GM12878 (cell line): ENCODE data around the gene TIRAP. TPM values are rescaled to one million over a fixed set of nuclear protein-coding genes. Genes with fewer than 3 reads are reported as not detected.
A peak's percentile ranks its signal among the peaks of the same experiment; 100 is the strongest.

Source experiments
- ATF3 ChIP-seq: IDR thresholded peaks from 2 replicates; pipeline ENCODE4 v1.6.1; 2011; ENCODE audit warnings: low read depth, mild to moderate bottlenecking, low read length, moderate library complexity, borderline replicate concordance; ENCODE audit errors: extremely low read depth
- BCL11A ChIP-seq: IDR thresholded peaks from 2 replicates; pipeline ENCODE4 v1.6.1; 2011; ENCODE audit warnings: low read depth, low read length
- CBX3 ChIP-seq: fragments of 200-600 bp; sonication (generic); IDR thresholded peaks from 2 replicates; pipeline ENCODE4 v1.6.1; 2016; ENCODE audit warnings: low read depth, borderline replicate concordance
- CHD4 ChIP-seq: fragments of 200-600 bp; sonication (generic); IDR thresholded peaks from 2 replicates; pipeline ENCODE4 v1.6.1; 2016; ENCODE audit warnings: mild to moderate bottlenecking
- CREM ChIP-seq: IDR thresholded peaks from 2 replicates; pipeline ENCODE4 v1.6.1; 2014; ENCODE audit warnings: antibody characterized with exemption, low read depth
- DPF2 ChIP-seq: fragments of 450-650 bp; IDR thresholded peaks from 2 replicates; pipeline ENCODE4 v1.6.1; 2017; ENCODE audit warnings: mild to moderate bottlenecking
- EZH2 ChIP-seq: IDR thresholded peaks from 2 replicates; pipeline ENCODE4 v1.6.1; 2012; ENCODE audit warnings: low read depth, mild to moderate bottlenecking, control low read depth, inconsistent platforms, low read length, borderline replicate concordance; ENCODE audit not compliant: control insufficient read depth
- GATAD2B ChIP-seq: fragments of 450-650 bp; conservative IDR thresholded peaks from 2 replicates; pipeline ENCODE4 v1.6.1; 2017; ENCODE audit warnings: low read depth, mild to moderate bottlenecking, moderate library complexity
- MTA2 ChIP-seq: fragments of 450-650 bp; IDR thresholded peaks from 2 replicates; pipeline ENCODE4 v1.6.1; 2016; ENCODE audit warnings: low read depth, mild to moderate bottlenecking, moderate library complexity
- MXI1 ChIP-seq: fragments of 150-350 bp; IDR thresholded peaks from 2 replicates; pipeline ENCODE4 v1.6.1; 2011; ENCODE audit warnings: low read depth, mild to moderate bottlenecking, inconsistent platforms, low read length, improper control_type of control experiment
- NFIC ChIP-seq: IDR thresholded peaks from 2 replicates; pipeline ENCODE4 v1.6.1; 2012; ENCODE audit warnings: low read depth, mild to moderate bottlenecking, inconsistent platforms, low read length, moderate library complexity
- NR2F1 ChIP-seq: fragments of 450-650 bp; conservative IDR thresholded peaks from 2 replicates; pipeline ENCODE4 v1.6.1; 2017; ENCODE audit warnings: mild to moderate bottlenecking
- PAX5 ChIP-seq: IDR thresholded peaks from 2 replicates; pipeline ENCODE4 v1.6.1; 2011; ENCODE audit warnings: low read depth, low read length, borderline replicate concordance
- PML ChIP-seq: IDR thresholded peaks from 2 replicates; pipeline ENCODE4 v1.6.1; 2012; ENCODE audit warnings: low read length, inconsistent platforms
- POLR2AphosphoS2 ChIP-seq: IDR thresholded peaks from 2 replicates; pipeline ENCODE4 v1.6.1; 2011; ENCODE audit warnings: low read depth, mild to moderate bottlenecking, low read length, improper control_type of control experiment, moderate library complexity
- POLR2AphosphoS5 ChIP-seq: IDR thresholded peaks from 2 replicates; pipeline ENCODE4 v1.6.1; 2011; ENCODE audit warnings: mild to moderate bottlenecking, low read length, inconsistent platforms
- POU2F2 ChIP-seq: IDR thresholded peaks from 3 replicates; pipeline ENCODE4 v1.6.1; 2011; ENCODE audit warnings: low read depth, mild to moderate bottlenecking, low read length, borderline replicate concordance
- RAD51 ChIP-seq: fragments of 450-650 bp; IDR thresholded peaks from 2 replicates; pipeline ENCODE4 v1.6.1; 2016; ENCODE audit warnings: moderate library complexity, mild to moderate bottlenecking, inconsistent platforms
- RB1 ChIP-seq: fragments of 450-650 bp; formaldehyde crosslinking; IDR thresholded peaks from 2 replicates; pipeline ENCODE4 v1.6.1; 2017; ENCODE audit warnings: mild to moderate bottlenecking, borderline replicate concordance
- RFX5 ChIP-seq: IDR thresholded peaks from 2 replicates; pipeline ENCODE4 v1.6.1; 2011; ENCODE audit warnings: low read depth, low read length, improper control_type of control experiment
- STAT1 ChIP-seq: fragments of 450-650 bp; conservative IDR thresholded peaks from 2 replicates; pipeline ENCODE4 v1.6.1; 2014; ENCODE audit warnings: antibody characterized with exemption, mild to moderate bottlenecking
- TBL1XR1 ChIP-seq: IDR thresholded peaks from 2 replicates; pipeline ENCODE4 v1.6.1; 2012; ENCODE audit warnings: low read depth, low read length, improper control_type of control experiment
- WRNIP1 ChIP-seq: IDR thresholded peaks from 2 replicates; pipeline ENCODE4 v1.6.1; 2011; ENCODE audit warnings: low read depth, low read length, improper control_type of control experiment, borderline replicate concordance
- YY1 ChIP-seq: IDR thresholded peaks from 2 replicates; pipeline ENCODE4 v1.6.1; 2011; ENCODE audit warnings: low read depth, mild to moderate bottlenecking, low read length
- ZNF274 ChIP-seq: IDR thresholded peaks from one replicate; pipeline ENCODE4 v1.8.0; 2011; ENCODE audit not compliant: insufficient read length, insufficient read depth
- ZNF687 ChIP-seq: fragments of 450-650 bp; IDR thresholded peaks from 2 replicates; pipeline ENCODE4 v1.6.1; 2017; ENCODE audit warnings: mild to moderate bottlenecking, moderate library complexity
- ZZZ3 ChIP-seq: IDR thresholded peaks from 2 replicates; pipeline ENCODE4 v1.6.1; 2011; ENCODE audit warnings: low read depth; ENCODE audit not compliant: control insufficient read depth, insufficient read length
- polyA plus RNA-seq, 11 experiments: library from polyadenylated mRNA; depleted of rRNA in 4 of 11; unstranded in 6 of 11; stranded (reverse) in 5 of 11; fragments of >200 nt; fragmentation: Nextera tagmentation in 4 of 11; fragmentation: Illumina TruSeq in 1 of 11; extraction: Ambion mirVana in 4 of 11; extraction: Trizol in 1 of 11; gene quantifications; 1 replicate in 1 of 11; 2 replicates in 10 of 11; pipeline versions ENCODE4 v1.2.1 to v1.2.3, GENCODE V29; 2011 to 2016; ENCODE audit warnings: inconsistent platforms in 2 of 11, missing spikeins in 2 of 11, low read depth in 1 of 11
- total RNA-seq, 4 experiments: library from RNA; depleted of rRNA in 3 of 4; stranded (reverse); fragments of >200 nt in 3 of 4; fragmentation: Illumina TruSeq in 1 of 4; extraction: Trizol in 1 of 4; gene quantifications; 2 replicates each; pipeline versions ENCODE4 v1.2.1 to v1.2.3, GENCODE V29; 2013 to 2021
- TF ChIP-seq, protein P1 (sequence below): fragments of 450-650 bp; IDR thresholded peaks from 2 replicates; pipeline ENCODE4 v1.6.1; 2014; ENCODE audit warnings: mild to moderate bottlenecking
- TF ChIP-seq, protein P2 (sequence below): fragments of 450-650 bp; IDR thresholded peaks from 2 replicates; pipeline ENCODE4 v1.6.1; 2017; ENCODE audit warnings: borderline replicate concordance

Gene TIRAP
- total and polyA plus RNA-seq, 10 of the 15 experiments (the other 5 are each of a cell fraction or from before 2014, with no cell fraction given) = 0.76 to 9.9 (median 4.7) TPM

DNA sequence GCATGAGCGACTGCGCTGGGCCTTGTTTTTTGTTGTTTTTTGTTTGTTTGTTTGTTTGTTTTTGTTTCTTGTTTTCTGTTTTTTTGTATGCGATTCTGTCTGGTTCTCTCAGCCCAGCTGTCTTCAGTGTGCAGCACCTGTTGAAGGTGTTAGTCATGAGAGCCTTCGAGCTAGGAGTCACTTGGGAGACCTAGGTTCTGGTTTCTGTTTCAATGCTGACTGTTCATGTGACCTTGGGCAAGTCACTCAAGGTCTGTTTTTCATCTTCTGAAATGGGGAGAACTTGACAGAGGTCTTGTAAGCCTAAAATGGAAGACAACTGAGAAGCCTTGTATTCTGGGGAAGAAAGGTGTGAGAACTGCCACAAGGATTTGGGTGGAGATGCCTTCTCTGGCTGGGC is 22.8 kb downstream of the TIRAP start (continued):
- peak; percentile 43; the same call in 1 of the 2 replicates for TF ChIP-seq ZNF687
- no peak for TF ChIP-seq ZZZ3
- TF ChIP-seq MXI1 = no peak
- TF ChIP-seq WRNIP1 = no peak
- 0 out of 2 replicates have a peak, but pooled peaks have one; percentile 38 for TF ChIP-seq DPF2
- no peak for TF ChIP-seq POLR2AphosphoS2
- no peak for TF ChIP-seq ATF3
- no peak for TF ChIP-seq RB1
- TF ChIP-seq PAX5 = no peak
- peak; percentile 89 for TF ChIP-seq RAD51
- no peak for TF ChIP-seq PML
- no peak for TF ChIP-seq MTA2
- no peak for TF ChIP-seq POU2F2
- TF ChIP-seq CBX3 = no peak
- no peak for TF ChIP-seq TBL1XR1
- TF ChIP-seq BCL11A = no peak
- TF ChIP-seq, protein P1, sequence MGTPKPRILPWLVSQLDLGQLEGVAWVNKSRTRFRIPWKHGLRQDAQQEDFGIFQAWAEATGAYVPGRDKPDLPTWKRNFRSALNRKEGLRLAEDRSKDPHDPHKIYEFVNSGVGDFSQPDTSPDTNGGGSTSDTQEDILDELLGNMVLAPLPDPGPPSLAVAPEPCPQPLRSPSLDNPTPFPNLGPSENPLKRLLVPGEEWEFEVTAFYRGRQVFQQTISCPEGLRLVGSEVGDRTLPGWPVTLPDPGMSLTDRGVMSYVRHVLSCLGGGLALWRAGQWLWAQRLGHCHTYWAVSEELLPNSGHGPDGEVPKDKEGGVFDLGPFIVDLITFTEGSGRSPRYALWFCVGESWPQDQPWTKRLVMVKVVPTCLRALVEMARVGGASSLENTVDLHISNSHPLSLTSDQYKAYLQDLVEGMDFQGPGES = no peak
- no peak for TF ChIP-seq POLR2AphosphoS5
- no peak for TF ChIP-seq NFIC
- peak; percentile 79 for TF ChIP-seq YY1
- TF ChIP-seq CREM = no peak
- no peak for TF ChIP-seq ZNF274
- TF ChIP-seq, protein P2, sequence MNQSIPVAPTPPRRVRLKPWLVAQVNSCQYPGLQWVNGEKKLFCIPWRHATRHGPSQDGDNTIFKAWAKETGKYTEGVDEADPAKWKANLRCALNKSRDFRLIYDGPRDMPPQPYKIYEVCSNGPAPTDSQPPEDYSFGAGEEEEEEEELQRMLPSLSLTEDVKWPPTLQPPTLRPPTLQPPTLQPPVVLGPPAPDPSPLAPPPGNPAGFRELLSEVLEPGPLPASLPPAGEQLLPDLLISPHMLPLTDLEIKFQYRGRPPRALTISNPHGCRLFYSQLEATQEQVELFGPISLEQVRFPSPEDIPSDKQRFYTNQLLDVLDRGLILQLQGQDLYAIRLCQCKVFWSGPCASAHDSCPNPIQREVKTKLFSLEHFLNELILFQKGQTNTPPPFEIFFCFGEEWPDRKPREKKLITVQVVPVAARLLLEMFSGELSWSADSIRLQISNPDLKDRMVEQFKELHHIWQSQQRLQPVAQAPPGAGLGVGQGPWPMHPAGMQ = no peak
- TF ChIP-seq EZH2 = no peak
- no peak for TF ChIP-seq GATAD2B
- TF ChIP-seq RFX5 = no peak
- no peak for TF ChIP-seq CHD4
- TF ChIP-seq STAT1 = no peak
- TF ChIP-seq NR2F1 = no peak
